Nephron (organoid): ENCODE data around the gene DSCAML1.

ENCODE experiments used
- H3K27ac Mint-ChIP-seq, 3 experiments: 2 replicates each; pipeline ENCODE4 v1.8.0; 2020; ENCODE audit warnings: mixed read lengths in 3 of 3, mild to moderate bottlenecking in 2 of 3, moderate library complexity in 1 of 3
- H3K27me3 Mint-ChIP-seq: 2 replicates; pipeline ENCODE4 v1.8.0; 2021; ENCODE audit warnings: low read depth, mild to moderate bottlenecking, moderate library complexity, mixed read lengths
- H3K36me3 Mint-ChIP-seq: 2 replicates; pipeline ENCODE4 v1.8.0; 2020; ENCODE audit warnings: low read depth, mixed read lengths
- H3K4me1 Mint-ChIP-seq: 2 replicates; pipeline ENCODE4 v1.8.0; 2020; ENCODE audit warnings: mixed read lengths
- H3K4me3 Mint-ChIP-seq, 3 experiments: 2 replicates each; pipeline ENCODE4 v1.8.0; 2020; ENCODE audit warnings: mild to moderate bottlenecking in 3 of 3, mixed read lengths in 3 of 3, moderate library complexity in 2 of 3
- H3K9me3 Mint-ChIP-seq: 2 replicates; pipeline ENCODE4 v1.8.0; 2020; ENCODE audit warnings: mixed read lengths
- TF ChIP-seq, protein P1 (sequence below), 3 experiments: fragments of 200-600 bp; sonication (generic); IDR thresholded peaks; one replicate each; pipeline ENCODE4 v1.5.0; 2021; ENCODE audit warnings: antibody characterized with exemption in 3 of 3; ENCODE audit not compliant: unreplicated experiment in 3 of 3

Gene DSCAML1

DNA sequence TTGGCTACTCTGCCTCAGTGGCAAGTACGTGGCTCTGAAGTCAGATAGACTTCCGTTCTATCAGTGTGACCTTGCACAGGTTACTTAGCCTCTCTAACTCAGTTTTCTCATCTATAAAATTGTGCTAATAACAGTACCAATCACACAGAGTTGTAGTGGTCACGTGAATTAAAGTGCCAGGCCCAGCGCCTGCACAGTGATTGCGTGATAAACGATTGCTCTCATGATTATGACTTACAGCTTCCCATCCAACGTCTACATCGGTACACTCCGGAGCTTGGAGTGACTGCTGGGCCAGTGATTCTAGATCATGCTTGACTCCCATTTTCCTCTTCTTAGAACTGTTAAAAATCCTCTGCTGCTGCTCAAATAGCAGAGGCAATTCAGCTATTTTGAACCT is 247.6 kb downstream of the DSCAML1 start:
- Mint-ChIP-seq H3K27me3 (peaks cover 28% of the 10 kb centered on the region), H3K4me3 (no peak overlapping the region), H3K4me1 (peaks cover 23% of the 10 kb centered on the region), H3K36me3 (no peaks in the 10 kb centered on the region), H3K27ac (no peak overlapping the region), H3K9me3 (no peaks in the 10 kb centered on the region)
- TF ChIP-seq, protein P1, sequence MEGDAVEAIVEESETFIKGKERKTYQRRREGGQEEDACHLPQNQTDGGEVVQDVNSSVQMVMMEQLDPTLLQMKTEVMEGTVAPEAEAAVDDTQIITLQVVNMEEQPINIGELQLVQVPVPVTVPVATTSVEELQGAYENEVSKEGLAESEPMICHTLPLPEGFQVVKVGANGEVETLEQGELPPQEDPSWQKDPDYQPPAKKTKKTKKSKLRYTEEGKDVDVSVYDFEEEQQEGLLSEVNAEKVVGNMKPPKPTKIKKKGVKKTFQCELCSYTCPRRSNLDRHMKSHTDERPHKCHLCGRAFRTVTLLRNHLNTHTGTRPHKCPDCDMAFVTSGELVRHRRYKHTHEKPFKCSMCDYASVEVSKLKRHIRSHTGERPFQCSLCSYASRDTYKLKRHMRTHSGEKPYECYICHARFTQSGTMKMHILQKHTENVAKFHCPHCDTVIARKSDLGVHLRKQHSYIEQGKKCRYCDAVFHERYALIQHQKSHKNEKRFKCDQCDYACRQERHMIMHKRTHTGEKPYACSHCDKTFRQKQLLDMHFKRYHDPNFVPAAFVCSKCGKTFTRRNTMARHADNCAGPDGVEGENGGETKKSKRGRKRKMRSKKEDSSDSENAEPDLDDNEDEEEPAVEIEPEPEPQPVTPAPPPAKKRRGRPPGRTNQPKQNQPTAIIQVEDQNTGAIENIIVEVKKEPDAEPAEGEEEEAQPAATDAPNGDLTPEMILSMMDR (IDR thresholded peaks at IDR 0.05; ENCODE audit: unreplicated experiment in 3 of 3): no peak

DNA sequence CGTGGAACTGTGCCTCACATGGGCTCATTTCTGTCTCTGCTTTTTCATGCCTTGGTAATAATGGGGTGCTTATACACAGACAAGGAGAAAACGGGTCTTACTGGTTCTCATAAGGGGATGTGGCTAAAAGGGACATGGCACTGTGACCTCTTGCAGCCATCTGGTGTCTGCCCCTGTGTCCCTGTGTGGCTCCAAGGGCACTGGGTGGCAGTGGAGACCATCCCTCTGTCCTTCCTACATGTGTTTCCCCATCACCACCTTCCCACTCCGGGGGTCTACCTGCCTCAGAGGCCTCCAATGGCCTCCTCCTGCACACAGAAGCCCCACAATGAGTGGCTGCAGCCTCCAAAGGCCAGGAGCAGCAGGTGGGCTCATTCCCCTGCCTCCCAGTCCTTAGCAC is 248.1 kb downstream of the DSCAML1 start:
- no peaks in the 10 kb centered on the region for H3K9me3 Mint-ChIP-seq
- TF ChIP-seq, protein P1 (IDR thresholded peaks at IDR 0.05; ENCODE audit: unreplicated experiment in 3 of 3): no peak
- H3K36me3 Mint-ChIP-seq: no peaks in the 10 kb centered on the region
- no peak overlapping the region for H3K27ac Mint-ChIP-seq
- peaks cover 30% of the 10 kb centered on the region for H3K27me3 Mint-ChIP-seq
- H3K4me1 Mint-ChIP-seq: peaks cover 23% of the 10 kb centered on the region
- no peak overlapping the region for H3K4me3 Mint-ChIP-seq

DNA sequence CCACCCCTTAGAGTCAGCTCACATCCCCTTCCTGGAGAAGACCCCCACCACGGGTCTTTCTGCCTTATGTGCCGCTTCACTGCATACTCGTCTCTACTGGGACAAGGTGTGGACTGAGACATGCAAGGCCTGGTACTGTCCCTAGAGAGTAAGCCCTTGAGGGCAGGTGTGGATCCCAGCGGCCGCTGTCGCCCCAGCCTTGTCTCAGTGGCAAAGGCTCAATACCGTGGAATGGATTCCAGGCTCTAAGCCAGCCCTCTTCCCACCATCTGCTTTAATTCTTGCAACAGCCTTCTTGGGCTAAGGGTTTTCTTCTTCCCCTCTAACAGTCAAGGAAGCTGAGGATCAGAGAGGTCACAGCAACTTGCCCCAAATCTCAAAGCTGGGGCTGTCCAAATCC is 249.1 kb downstream of the DSCAML1 start:
- Mint-ChIP-seq H3K27me3 (peaks cover 31% of the 10 kb centered on the region), H3K36me3 (no peaks in the 10 kb centered on the region), H3K4me1 (peaks cover 23% of the 10 kb centered on the region), H3K27ac (no peak overlapping the region), H3K4me3 (no peak overlapping the region), H3K9me3 (no peaks in the 10 kb centered on the region)
- TF ChIP-seq, protein P1 (IDR thresholded peaks at IDR 0.05; ENCODE audit: unreplicated experiment in 3 of 3): no peak

- Mint-ChIP-seq H3K27ac (peak overlapping the region in 1 of 3 experiments; percentile 32), H3K9me3 (no peaks in the 10 kb centered on the region), H3K4me1 (peaks cover 23% of the 10 kb centered on the region), H3K4me3 (no peak overlapping the region), H3K27me3 (peaks cover 35% of the 10 kb centered on the region), H3K36me3 (no peaks in the 10 kb centered on the region)
- TF ChIP-seq, protein P1 (IDR thresholded peaks at IDR 0.05; ENCODE audit: unreplicated experiment in 3 of 3): no peak
Observed at GRCh38 chr11:117547195-117547850, 249.7 kb downstream of the DSCAML1 start.

- Mint-ChIP-seq H3K27me3 (peaks cover 34% of the 10 kb centered on the region), H3K4me3 (no peak overlapping the region), H3K9me3 (no peaks in the 10 kb centered on the region), H3K27ac (no peak overlapping the region), H3K36me3 (no peaks in the 10 kb centered on the region), H3K4me1 (peaks cover 23% of the 10 kb centered on the region)
- TF ChIP-seq, protein P1 (IDR thresholded peaks at IDR 0.05; ENCODE audit: unreplicated experiment in 3 of 3): no peak
Observed at GRCh38 chr11:117546431-117547194, 250.4 kb downstream of the DSCAML1 start.
